HG03520 (cell line): ENCODE measurements around the gene TNS3.

Source experiments
- ATAC-seq: cut with Tn5 transposase; IDR thresholded peaks from one replicate; pipeline ENCODE4 v1.9.1; 2021; ENCODE audit warnings: mild to moderate bottlenecking, moderate library complexity; ENCODE audit not compliant: unreplicated experiment

Gene TNS3

GRCh38 chr7:47297120-47297519 lies 284.8 kb downstream of the TNS3 start:
- ATAC-seq = no peak

DNA sequence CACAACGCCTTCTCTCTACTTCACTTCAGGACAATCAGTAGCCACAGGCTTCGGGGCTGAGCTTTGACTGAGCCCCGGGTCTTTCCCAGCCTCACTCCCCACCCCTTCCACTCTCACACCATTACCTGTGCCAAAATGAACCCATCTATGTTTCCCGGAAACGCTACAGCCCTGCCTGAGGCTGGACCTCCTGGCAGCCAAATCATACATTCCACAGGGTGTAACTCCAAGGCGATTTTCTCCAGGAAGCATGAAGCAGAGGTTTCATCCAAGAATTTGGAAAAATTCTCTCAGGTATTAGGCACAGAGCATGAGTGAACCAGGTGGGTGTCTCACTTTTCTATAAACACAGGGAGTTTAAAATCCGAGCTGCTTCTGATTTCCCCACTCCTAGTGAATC lies 286.3 kb downstream of the TNS3 start:
- ATAC-seq = no peak

DNA sequence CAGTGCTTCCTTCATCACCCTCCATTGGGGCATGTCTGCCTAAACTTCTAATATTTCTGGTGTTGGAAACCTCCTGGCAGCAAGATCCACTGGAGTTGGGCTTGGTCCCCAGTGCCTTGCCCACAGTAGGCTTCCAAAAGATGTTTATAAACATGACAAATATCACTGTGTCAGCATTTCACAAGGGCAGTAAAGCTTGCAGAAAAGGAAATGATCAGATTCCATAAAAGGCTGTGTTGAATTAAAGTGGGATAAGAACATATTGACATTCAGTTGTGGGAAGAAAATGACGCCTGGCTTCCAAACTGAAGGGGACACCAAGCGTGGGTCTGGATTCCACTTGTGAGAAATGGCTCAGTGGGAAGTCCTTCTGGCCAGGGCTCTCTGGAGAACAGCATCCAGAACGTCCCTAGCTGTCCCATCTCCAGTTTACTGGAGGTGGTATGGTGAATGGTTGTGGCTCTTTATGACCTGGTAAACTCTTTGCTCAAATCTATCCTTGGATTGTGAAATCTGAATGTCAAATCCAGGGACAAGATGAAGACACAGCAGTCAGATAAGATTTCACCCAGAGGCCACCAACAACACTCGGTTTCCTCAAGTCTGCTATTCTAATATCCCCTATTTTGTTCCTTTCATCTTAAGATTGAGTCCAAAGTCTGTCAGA lies 287.2 kb downstream of the TNS3 start:
- no peak for ATAC-seq

DNA sequence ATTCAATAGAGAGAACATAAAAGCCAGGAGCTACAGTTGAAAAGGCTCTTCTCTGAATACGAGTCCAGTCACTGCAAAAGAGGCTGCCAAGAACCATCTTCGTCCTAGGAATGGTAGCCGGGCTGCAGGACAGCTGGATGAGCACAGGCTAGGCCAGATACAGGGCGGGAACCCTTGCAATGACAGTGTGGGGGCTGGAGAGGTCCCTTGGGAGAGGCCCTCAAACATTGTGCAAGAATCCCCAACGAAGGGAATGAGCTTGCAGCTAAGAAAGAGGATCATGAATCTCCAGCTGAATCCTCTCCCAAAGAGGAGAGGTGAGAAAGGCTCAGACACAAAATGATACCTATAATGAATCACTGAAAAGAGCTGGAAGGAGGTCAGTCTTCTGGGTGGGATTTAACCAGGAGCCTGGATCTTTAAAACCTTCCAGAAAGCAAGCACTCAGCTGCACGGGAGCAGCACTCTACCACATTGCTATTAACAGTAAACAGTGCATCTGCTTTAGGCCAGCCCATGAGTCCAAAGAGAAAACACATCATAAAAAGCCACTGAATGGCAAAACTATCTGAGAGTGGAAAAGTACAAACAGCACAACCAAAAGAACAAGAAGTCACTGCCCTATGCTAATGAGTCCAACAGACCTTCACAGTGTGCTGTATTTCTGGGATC lies 287.9 kb downstream of the TNS3 start:
- no peak for ATAC-seq

- ATAC-seq = no peak
Measured at GRCh38 chr7:47292832-47293309, 289.0 kb downstream of the TNS3 start.

DNA sequence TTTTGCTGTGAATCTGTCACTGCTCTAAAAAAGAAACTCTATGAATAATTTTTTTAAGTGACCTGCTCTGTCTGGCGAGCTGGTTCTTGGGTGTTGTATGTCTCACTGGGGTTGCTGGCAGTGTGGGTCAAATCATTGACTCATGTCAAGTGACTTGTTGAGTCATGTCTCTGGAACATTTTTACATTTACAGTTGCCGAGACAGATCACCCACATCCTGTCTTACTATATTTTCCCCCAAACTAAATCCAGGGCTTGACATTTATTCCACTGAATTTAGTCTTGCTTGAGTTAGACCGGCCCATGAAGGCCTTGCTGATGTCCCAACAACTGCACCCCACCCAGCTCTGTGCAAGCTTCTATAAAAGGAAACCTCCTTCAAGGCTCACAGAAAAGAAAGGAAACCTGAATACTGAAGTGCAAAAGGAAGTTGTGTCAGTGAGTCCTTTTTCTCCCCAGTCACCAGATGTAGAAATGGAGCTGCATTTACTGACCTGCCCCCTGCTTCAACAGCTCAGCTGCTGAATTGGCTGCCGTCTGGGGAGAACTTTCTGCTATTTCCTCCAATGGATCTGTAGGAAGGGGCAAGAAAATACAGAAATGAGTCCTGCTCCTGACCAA lies 290.3 kb downstream of the TNS3 start:
- ATAC-seq = peak; percentile 92

DNA sequence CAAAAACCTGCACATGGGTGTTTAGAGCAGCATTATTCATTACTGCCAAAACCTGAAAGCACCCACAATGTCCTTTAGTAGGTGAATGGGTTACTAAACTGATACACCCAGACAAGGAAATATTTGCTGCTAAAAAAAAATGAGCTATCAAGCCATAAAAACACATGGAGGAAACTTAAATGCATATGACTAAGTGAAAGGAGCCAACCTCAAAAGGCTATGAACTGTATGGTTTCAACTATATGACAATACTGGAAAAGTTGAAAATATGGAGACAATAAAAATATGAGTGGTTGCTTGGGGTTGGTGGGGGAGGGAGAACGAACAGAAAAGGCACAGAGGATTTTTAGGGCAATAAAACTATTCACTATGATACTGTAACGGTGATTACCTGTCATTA lies 291.0 kb downstream of the TNS3 start:
- ATAC-seq = no peak

DNA sequence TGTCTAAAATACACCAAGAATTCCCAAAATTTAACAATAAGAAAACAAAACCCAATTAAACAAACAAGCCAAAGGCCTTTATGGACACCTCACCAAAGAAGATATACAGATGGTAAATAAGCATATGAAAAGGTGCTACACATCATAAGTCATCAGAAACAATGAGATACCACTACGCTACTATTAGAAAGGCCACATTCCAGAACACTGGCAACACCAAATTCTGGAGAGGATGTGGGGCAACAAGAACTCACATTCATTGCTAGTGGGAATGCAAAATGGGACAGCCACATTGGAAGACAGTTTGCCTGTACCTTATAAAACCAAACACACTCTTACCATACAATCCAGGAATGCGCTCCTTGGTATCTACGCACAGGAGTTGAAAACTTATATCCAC lies 291.4 kb downstream of the TNS3 start:
- no peak for ATAC-seq

GRCh38 chr7:47288060-47288459 lies 293.9 kb downstream of the TNS3 start:
- no peak for ATAC-seq

GRCh38 chr7:47285860-47286491 lies 295.9 kb downstream of the TNS3 start:
- no peak for ATAC-seq

DNA sequence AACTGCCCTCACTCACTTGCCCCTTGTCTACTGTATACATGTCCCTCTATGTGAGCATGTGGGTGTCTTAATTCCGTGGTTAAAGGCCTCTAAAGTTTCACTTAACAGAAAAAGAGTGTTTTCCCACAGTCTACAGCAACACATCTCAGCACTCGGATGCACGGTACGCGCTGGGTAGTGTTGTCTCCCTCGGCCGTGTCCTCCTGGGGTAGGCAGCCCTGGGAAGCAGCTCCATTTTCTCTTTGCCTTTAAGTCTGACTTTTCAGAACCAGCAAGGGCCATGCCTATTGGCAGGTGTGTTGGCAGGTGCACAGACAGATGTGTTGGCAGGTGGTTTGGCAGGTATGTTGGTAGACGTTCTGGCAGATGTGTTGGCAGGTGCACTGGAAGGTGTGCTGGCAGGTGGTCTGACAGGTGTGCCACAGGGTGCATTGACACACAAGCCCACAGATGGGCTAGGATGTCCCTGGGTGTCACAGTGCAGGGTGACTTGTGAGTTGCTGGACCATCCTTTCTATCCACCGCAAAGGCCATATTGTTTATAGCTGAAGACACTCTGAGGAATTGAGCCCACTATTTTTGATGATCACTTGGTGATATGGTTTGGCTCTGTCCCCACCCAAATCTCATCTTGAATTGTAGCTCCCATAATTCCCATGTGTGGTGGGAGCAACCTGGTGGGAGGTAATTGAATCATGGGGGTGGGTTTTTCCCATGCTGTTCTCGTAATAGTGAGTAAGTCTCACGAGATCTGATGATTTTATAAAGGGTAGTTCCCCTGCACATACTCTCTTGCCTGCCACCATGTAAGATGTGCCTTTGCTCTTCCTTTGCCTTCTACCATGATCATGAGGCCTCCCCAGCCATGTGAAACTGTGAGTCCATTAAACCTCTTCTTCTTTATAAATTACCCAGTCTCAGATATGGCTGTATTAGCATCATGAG lies 296.9 kb downstream of the TNS3 start:
- no peak for ATAC-seq

DNA sequence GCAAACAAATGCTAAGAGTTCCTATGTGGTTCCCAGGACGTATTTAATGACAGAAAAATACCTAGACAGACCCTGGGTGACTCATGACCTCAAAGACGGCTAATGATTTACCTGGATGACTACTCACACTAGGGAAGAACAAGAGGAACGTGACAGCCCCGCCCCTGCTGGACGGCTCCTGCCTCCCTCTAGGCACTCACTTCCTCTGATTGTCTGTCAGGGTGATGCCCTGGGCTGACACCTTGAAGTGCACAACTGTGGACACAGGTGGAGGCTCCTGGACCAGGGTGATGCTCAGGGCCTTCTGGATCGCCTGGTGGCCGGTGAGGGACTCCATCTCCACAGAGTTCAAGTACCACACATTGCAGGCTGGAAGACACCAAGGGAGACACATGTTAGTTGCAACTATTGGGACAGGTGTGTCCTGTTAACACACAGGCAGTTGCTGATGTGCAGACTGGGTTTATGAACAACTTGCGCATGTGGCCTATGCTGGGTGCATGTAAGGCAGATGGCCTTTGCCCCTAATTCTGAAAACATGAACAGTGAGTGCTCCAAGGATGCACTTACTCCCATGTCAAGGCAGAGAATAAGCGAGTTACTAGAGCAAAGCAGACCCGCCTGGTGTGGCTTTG lies 298.3 kb downstream of the TNS3 start:
- ATAC-seq = no peak

DNA sequence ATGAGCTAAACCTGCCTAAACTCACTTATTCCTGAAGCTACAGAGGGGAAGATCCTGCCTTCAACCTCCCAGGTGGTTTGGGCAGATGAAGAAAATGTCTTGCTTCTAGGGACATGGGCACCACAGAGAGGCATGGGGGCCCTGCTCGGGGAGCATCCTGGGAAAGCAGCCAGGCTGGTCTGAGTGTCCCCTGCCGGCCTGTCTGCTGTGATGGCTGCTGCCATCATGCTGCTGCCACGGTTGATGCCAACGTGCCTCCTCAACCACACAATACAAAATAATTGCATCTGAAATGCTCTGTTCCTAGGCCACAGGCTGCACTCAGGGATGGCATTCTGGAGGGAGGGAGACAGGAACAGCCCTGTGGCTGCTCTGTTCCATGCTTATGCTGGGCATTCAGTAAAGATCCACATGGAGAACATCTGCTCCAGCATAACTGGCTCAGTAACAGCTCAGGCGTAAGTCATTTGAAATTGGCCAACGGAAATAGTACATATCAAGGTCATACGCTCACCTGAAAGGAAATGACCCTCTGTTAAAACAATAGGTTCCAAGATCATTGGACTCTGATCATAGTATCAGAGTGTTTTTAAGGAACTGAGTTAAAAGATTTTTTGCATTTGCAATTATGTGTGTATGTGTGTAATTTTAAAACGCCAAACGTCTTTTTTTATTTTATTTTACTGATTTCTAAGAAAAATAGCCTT lies 299.0 kb downstream of the TNS3 start:
- ATAC-seq = no peak

- no peak for ATAC-seq
Measured at GRCh38 chr7:47281966-47282643, 299.8 kb downstream of the TNS3 start.

DNA sequence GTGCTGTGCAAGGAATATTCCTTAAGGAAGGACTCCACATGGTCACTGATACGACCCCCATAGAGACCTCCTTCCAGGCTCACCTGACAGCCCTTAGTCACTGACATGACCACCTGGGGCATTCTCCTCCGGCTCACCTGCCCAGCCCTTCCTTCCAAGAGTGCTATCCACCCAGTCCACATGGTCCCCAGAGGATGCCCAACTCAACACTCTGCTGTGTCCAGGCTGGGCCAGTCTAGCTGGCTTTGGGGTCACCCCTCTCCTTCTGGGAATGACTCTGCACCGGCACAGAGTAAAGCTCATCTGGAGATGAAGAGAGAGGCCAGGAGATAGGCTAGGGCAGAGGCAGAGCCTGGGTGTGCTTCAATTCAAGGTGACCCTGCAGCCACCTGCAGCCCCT lies 300.8 kb downstream of the TNS3 start:
- no peak for ATAC-seq

DNA sequence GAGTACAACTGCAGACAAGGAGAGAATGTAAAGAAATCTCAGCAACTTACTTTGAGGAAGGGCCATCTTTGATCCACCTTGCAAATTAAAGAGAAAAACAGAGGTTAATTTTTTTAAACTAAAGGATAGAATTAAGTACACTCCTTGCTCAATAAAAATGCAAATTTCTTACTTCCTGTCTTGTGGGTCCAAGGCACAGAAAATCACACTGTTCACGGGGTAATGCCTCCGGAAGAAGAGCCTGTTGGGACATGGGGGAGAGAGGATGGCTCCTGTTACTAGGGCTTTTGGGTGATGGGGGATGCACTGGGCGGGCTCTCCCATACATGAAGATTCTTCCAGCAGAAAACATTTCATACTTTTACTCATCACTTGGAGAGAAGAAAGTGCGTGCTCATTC lies 301.8 kb downstream of the TNS3 start:
- no peak for ATAC-seq

DNA sequence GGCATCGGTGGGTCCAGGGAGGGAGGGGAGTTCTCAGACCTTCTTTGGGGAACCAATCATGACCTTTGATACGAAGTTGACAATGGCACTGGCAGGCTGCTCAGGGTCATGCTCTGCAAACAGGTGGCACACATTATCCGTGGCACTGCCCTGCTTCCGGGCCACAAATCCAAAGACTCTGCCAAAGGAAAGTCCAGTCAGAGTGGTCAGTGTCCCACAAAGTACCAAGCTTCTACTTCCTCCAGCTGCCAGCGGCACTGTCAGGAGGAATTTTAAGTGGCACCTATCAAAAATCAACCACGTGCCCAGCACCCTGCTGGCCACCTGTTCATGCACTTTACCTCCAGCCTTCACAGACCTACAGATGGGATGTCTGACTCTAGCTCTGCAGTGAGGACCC lies 303.9 kb downstream of the TNS3 start:
- no peak for ATAC-seq

DNA sequence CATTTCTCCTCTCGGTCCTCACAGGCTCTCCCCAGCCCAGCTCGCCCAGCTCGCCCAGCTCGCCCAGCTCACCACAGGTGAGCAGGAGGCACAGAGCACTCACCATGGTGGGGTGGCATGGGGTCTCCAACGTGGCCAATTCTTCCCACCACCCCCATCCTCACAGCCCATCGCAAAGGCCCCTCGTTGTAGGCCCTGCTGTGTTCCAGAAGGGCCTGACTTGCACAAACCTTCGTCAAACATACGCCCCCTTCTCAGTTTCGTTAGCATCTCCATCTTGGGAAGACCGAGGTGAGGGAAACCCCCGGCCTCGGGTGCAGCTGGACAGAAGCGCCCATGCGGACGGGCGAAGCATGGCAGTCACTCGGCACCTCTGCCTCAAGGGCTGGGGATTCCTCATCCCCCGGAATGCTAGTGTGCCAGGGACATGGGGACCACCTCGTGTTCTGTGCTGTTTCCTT lies 304.6 kb downstream of the TNS3 start:
- no peak for ATAC-seq
